IMR-90 (cell line): ENCODE results near the gene CCNI2. TPM values are rescaled to one million over a fixed set of nuclear protein-coding genes. Genes with fewer than 3 reads are reported as not detected.

Experiments used
- ATAC-seq: fragments of 200-7000 bp; cut with Tn5 transposase; 2 replicates; pipeline ENCODE4 v1.9.1; 2020; ENCODE audit warnings: low read depth, mild to moderate bottlenecking, moderate library complexity
- BruUV-seq: library from RNA; stranded (reverse); fragments of 400-500 nt; replicated peaks from 2 replicates; lab custom pipeline; 2021; lab: Mats Ljungman, UMichigan
- CTCF ChIA-PET: fragments of 300-600 bp; formaldehyde crosslinking; extraction: SDS; loops from one replicate; lab custom pipeline; 2021; ENCODE audit warnings: antibody characterized with exemption; lab: Yijun Ruan, JAX
- POLR2A ChIA-PET: fragments of 300-600 bp; sonication (Branson Sonifier 250); formaldehyde crosslinking; loops from one replicate; lab custom pipeline; 2022; ENCODE audit warnings: antibody characterized with exemption; ENCODE audit not compliant: unreplicated experiment; lab: Charles Lee
- DNase-seq: peaks from one replicate; pipeline ENCODE4 v3.0.0; 2013
- H2AFZ ChIP-seq: replicated peaks from 2 replicates; pipeline ENCODE3; 2013; ENCODE audit warnings: low read length, mild to moderate bottlenecking; ENCODE audit not compliant: poor library complexity
- H2AK5ac ChIP-seq: 2 replicates; pipeline ENCODE4 v1.6.1; 2013; ENCODE audit warnings: low read depth, low read length, inconsistent platforms
- H2AK9ac ChIP-seq: replicated peaks from 2 replicates; pipeline ENCODE3; 2013; ENCODE audit warnings: mild to moderate bottlenecking, low read depth, low read length, moderate library complexity; ENCODE audit not compliant: poor library complexity
- H2BK120ac ChIP-seq: 2 replicates; pipeline ENCODE4 v1.6.1; 2013; ENCODE audit warnings: low read depth, low read length, inconsistent platforms
- H2BK15ac ChIP-seq: 3 replicates; pipeline ENCODE4 v1.6.1; 2013; ENCODE audit warnings: low read depth, low read length, inconsistent platforms
- H2BK20ac ChIP-seq: 2 replicates; pipeline ENCODE4 v1.6.1; 2013; ENCODE audit warnings: low read depth, mild to moderate bottlenecking, inconsistent platforms, low read length, moderate library complexity
- H2BK5ac ChIP-seq: 2 replicates; pipeline ENCODE4 v1.6.1; 2013; ENCODE audit warnings: mild to moderate bottlenecking, low read depth, low read length, inconsistent platforms; ENCODE audit not compliant: poor library complexity, severe bottlenecking
- H3K14ac ChIP-seq: replicated peaks from 2 replicates; pipeline ENCODE4 v1.6.1; 2013; ENCODE audit warnings: low read depth, low read length, inconsistent platforms
- H3K18ac ChIP-seq: 2 replicates; pipeline ENCODE4 v1.6.1; 2013; ENCODE audit warnings: low read depth, low read length, control low read depth
- H3K23ac ChIP-seq: 2 replicates; pipeline ENCODE4 v1.6.1; 2013; ENCODE audit warnings: low read depth, low read length, inconsistent platforms
- H3K27ac ChIP-seq: 2 replicates; pipeline ENCODE4 v1.5.1; 2013; ENCODE audit warnings: mild to moderate bottlenecking, control low read depth, low read length; ENCODE audit not compliant: insufficient read depth
- H3K27me3 ChIP-seq: 2 replicates; pipeline ENCODE4 v1.6.1; 2013; ENCODE audit warnings: low read length; ENCODE audit not compliant: control insufficient read depth, insufficient read depth
- H3K36me3 ChIP-seq: 2 replicates; pipeline ENCODE4 v1.6.1; 2013; ENCODE audit warnings: low read length, mixed read lengths; ENCODE audit not compliant: control insufficient read depth, insufficient read depth
- H3K4ac ChIP-seq: 2 replicates; pipeline ENCODE4 v1.6.1; 2013; ENCODE audit warnings: low read depth, low read length, inconsistent platforms
- H3K4me1 ChIP-seq: 2 replicates; pipeline ENCODE4 v1.6.1; 2013; ENCODE audit warnings: low read length, mixed read lengths; ENCODE audit not compliant: control insufficient read depth, insufficient read depth
- H3K4me2 ChIP-seq: 2 replicates; pipeline ENCODE4 v1.6.1; 2013; ENCODE audit warnings: low read depth, mild to moderate bottlenecking, control low read depth, low read length, moderate library complexity
- H3K4me3 ChIP-seq: 2 replicates; pipeline ENCODE4 v1.5.1; 2013; ENCODE audit warnings: low read depth, mild to moderate bottlenecking, control low read depth, low read length, moderate library complexity; ENCODE audit not compliant: insufficient read depth
- H3K56ac ChIP-seq: 2 replicates; pipeline ENCODE4 v1.6.1; 2013; ENCODE audit warnings: low read length, inconsistent platforms; ENCODE audit not compliant: insufficient read depth; ENCODE audit errors: extremely low read depth
- H3K79me1 ChIP-seq, 2 experiments: 2 replicates each; pipeline ENCODE4 v1.6.1; 2013; ENCODE audit warnings: low read length in 2 of 2, inconsistent platforms in 1 of 2, low read depth in 1 of 2
- H3K9ac ChIP-seq: 2 replicates; pipeline ENCODE4 v1.6.1; 2013; ENCODE audit warnings: low read depth, low read length, control low read depth
- H3K9me1 ChIP-seq: 2 replicates; pipeline ENCODE4 v1.6.1; 2013; ENCODE audit warnings: low read length, inconsistent platforms; ENCODE audit not compliant: insufficient read depth
- H3K9me3 ChIP-seq: 2 replicates; pipeline ENCODE4 v1.6.1; 2013; ENCODE audit warnings: low read length; ENCODE audit not compliant: control insufficient read depth, insufficient read depth
- H4K20me1 ChIP-seq: 2 replicates; pipeline ENCODE4 v1.6.1; 2013; ENCODE audit warnings: low read length, inconsistent platforms; ENCODE audit not compliant: insufficient read depth
- H4K5ac ChIP-seq: 2 replicates; pipeline ENCODE4 v1.6.1; 2013; ENCODE audit warnings: mild to moderate bottlenecking, low read depth, low read length, control low read depth
- H4K8ac ChIP-seq, 2 experiments: 2 replicates each; pipeline ENCODE4 v1.6.1; 2013; ENCODE audit warnings: low read depth in 2 of 2, low read length in 2 of 2, control low read depth in 1 of 2, inconsistent platforms in 1 of 2
- H4K91ac ChIP-seq: 2 replicates; pipeline ENCODE4 v1.6.1; 2013; ENCODE audit warnings: low read depth, low read length, inconsistent platforms; ENCODE audit not compliant: insufficient read depth
- CTCF ChIP-seq: conservative IDR thresholded peaks from 2 replicates; pipeline ENCODE4 v1.5.1; 2012; ENCODE audit warnings: mild to moderate bottlenecking, low read depth, low read length, improper control_type of control experiment
- MAFK ChIP-seq: IDR thresholded peaks from 2 replicates; pipeline ENCODE4 v1.6.1; 2012; ENCODE audit warnings: low read depth, low read length, improper control_type of control experiment
- MXI1 ChIP-seq: IDR thresholded peaks from 2 replicates; pipeline ENCODE4 v1.6.1; 2012; ENCODE audit warnings: low read depth, mild to moderate bottlenecking, low read length, moderate library complexity, borderline replicate concordance
- POLR2A ChIP-seq: IDR thresholded peaks from 2 replicates; pipeline ENCODE4 v1.6.1; 2012; ENCODE audit warnings: mild to moderate bottlenecking, low read depth, low read length
- RAD21 ChIP-seq: IDR thresholded peaks from 2 replicates; pipeline ENCODE4 v1.6.1; 2012; ENCODE audit warnings: low read length, improper control_type of control experiment
- RCOR1 ChIP-seq: IDR thresholded peaks from 2 replicates; pipeline ENCODE4 v1.6.1; 2012; ENCODE audit warnings: mild to moderate bottlenecking, low read length, improper control_type of control experiment; ENCODE audit not compliant: insufficient replicate concordance
- whole genome bisulfite sequencing, 2 experiments: methylation state at CpG; one replicate each; pipeline versions ENCODE4 v1.1.5 to v1.1.7; 2013; ENCODE audit warnings: missing lambda C conversion rate in 2 of 2; ENCODE audit not compliant: insufficient read length in 1 of 2; ENCODE audit errors: extremely low coverage in 2 of 2; 5-methylcytosine and 5-hydroxymethylcytosine counted together
- dilution Hi-C: fragments of 300-500 bp; cut with HindIII; formaldehyde crosslinking; loops from one replicate; pipeline ENCODE4 v1.14.3; 2018; ENCODE audit warnings: low sequenced_read_pairs; ENCODE audit not compliant: unreplicated experiment
- in situ Hi-C: fragments of 300-500 bp; cut with MboI; formaldehyde crosslinking; loops from 3 replicates; pipeline ENCODE4 v1.14.3; 2019; ENCODE audit warnings: low sequenced_read_pairs, inconsistent platforms, mixed read lengths
- intact Hi-C: fragments of 100-400 bp; cut with micrococcal nuclease; formaldehyde crosslinking; loops from 2 replicates; pipeline ENCODE4 v1.10.0; 2022
- polyA plus RNA-seq, 3 experiments: library from polyadenylated mRNA; depleted of rRNA; stranded (reverse); fragments of >200 nt; gene quantifications; 2 replicates each; pipeline ENCODE4 v1.2.3, GENCODE V29; 2012; ENCODE audit warnings: low replicate concordance in 1 of 3
- total RNA-seq: library from RNA; depleted of rRNA; stranded (reverse); fragments of >200 nt; gene quantifications from 2 replicates; pipeline ENCODE4 v1.2.3, GENCODE V29; 2012

Gene CCNI2
- total and polyA plus RNA-seq, 2 of the 4 experiments (the other 2 are of a cell fraction), result not detected

- H3K79me1 ChIP-seq, result peaks cover 0 to 5% of the 10 kb centered on the region in 2 experiments; a peak in 1 of 4 replicates
- no peak overlapping the region for H4K8ac ChIP-seq
- H3K27ac ChIP-seq, result no peak overlapping the region
- H4K20me1 ChIP-seq, result no peaks in the 10 kb centered on the region
- intact Hi-C loops (no loop called here), dilution Hi-C loops (no loop called here), in situ Hi-C loops (no loop called here)
- no peak overlapping the region for H3K18ac ChIP-seq
- no TSS peak for BruUV-seq
- no peak overlapping the region for H2AFZ ChIP-seq
- H3K4me1 ChIP-seq, result no peaks in the 10 kb centered on the region
- POLR2A ChIA-PET, result interaction anchor here (0.6 kb wide), 1 partner anchor 18 kb away, joined by 3 read pairs; no protein-coding TSS in a partner anchor
- peaks cover 2% of the 10 kb centered on the region; the same call in 1 of the 2 replicates for H3K36me3 ChIP-seq
- H3K4me2 ChIP-seq, result no peak overlapping the region
- H4K5ac ChIP-seq, result no peak overlapping the region
- no peaks in the 10 kb centered on the region for H3K9me3 ChIP-seq
- H3K27me3 ChIP-seq, result no peaks in the 10 kb centered on the region
- no peak overlapping the region for H3K9ac ChIP-seq
- no peak overlapping the region for H2BK20ac ChIP-seq
- ATAC-seq (no peak), DNase-seq (no peak)
- no CpG with 5 or more reads among the region's 10 CpGs for WGBS, 2 experiments
- no peak overlapping the region for H2AK9ac ChIP-seq
- H3K56ac ChIP-seq, result no peak overlapping the region
- H4K91ac ChIP-seq, result no peak overlapping the region
- no peak overlapping the region for H3K23ac ChIP-seq
- H2BK5ac ChIP-seq, result no peak overlapping the region
- H3K14ac ChIP-seq, result no peak overlapping the region
- H2BK15ac ChIP-seq, result no peak overlapping the region
- 0 out of 2 replicates have a peak, but pooled peaks cover 2% of the 10 kb centered on the region for H3K9me1 ChIP-seq
- CTCF ChIA-PET, result interaction anchor here (1.2 kb wide), 1 partner anchor 14 kb away, joined by 3 read pairs; no protein-coding TSS in a partner anchor
- no peak overlapping the region for H2AK5ac ChIP-seq
- no peak overlapping the region for H3K4ac ChIP-seq
- H3K4me3 ChIP-seq, result no peak overlapping the region
- no peak for TF ChIP-seq RAD21
- no peak for TF ChIP-seq POLR2A
- TF ChIP-seq RCOR1, result no peak
- no peak for TF ChIP-seq CTCF
- no peak for TF ChIP-seq MXI1
- no peak for TF ChIP-seq MAFK
- H2BK120ac ChIP-seq, result no peak overlapping the region
Measured at GRCh38 chr5:132729896-132730295, 17.3 kb upstream of the CCNI2 start.
